ENCODE data around the gene SCN2B. TPM values are rescaled to one million over a fixed set of nuclear protein-coding genes. Genes with fewer than 3 reads are reported as not detected.

SCN2B gene
- total and polyA plus RNA-seq, 2 donors, result 0.79 to 2.7 TPM

DNA sequence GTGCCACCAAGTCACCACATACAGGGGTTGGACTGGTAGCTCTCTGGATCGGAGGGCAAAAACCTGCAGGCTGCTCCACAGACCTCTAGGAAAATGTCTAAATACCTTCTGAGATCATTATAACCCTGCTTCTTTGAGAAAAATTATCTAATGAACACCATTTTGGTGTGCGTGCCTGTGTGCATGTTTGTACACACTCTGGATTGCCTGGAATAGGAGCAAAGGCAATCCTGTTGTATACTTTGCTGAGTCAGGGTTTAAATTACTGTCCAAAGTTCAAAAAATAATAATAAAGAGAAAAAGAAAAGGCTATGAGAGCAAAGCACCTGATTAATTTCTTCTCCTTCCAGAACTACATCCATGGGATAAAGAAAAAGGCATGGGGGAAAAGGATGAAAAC is 37.3 kb upstream of the SCN2B start:
- WGBS, result 86% methylated on average over 2 of the region's 2 CpGs
- DNase-seq (ENCODE audit: extremely low spot score), result no peak
- H3K4me3 ChIP-seq (ENCODE audit: low read depth, low read length), result no peak overlapping the region
- H3K27ac ChIP-seq (ENCODE audit: low read depth), result no peak overlapping the region
- H3K36me3 ChIP-seq (ENCODE audit: insufficient read depth), result no peaks in the 10 kb centered on the region
- H3K4me1 ChIP-seq (ENCODE audit: insufficient read depth), result no peaks in the 10 kb centered on the region

DNA sequence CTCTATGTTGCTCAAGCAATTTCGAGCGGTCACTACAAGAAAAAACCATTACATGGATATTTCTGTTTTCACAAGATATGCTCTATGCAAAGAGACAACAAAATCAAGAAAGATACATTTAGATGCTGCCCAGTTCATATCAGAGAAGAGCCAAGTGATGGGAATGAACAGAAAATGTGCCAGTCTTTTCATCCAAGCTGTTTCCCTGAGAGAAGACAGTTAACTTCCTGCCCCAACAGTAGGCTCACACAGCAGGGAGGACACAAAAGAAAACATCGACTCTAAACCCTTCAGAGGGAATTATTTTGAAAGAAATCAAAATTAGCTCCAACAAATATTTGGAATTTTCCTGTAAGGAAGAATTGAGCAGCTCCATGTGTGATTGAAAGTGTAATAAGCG is 36.8 kb upstream of the SCN2B start:
- Histone ChIP-seq H3K27ac (ENCODE audit: low read depth) (no peak overlapping the region), H3K36me3 (ENCODE audit: insufficient read depth) (no peaks in the 10 kb centered on the region), H3K4me3 (ENCODE audit: low read depth, low read length) (no peak overlapping the region), H3K4me1 (ENCODE audit: insufficient read depth) (no peaks in the 10 kb centered on the region)
- no peak for DNase-seq (ENCODE audit: extremely low spot score)
- 75% methylated on average over 4 of the region's 4 CpGs for WGBS

DNA sequence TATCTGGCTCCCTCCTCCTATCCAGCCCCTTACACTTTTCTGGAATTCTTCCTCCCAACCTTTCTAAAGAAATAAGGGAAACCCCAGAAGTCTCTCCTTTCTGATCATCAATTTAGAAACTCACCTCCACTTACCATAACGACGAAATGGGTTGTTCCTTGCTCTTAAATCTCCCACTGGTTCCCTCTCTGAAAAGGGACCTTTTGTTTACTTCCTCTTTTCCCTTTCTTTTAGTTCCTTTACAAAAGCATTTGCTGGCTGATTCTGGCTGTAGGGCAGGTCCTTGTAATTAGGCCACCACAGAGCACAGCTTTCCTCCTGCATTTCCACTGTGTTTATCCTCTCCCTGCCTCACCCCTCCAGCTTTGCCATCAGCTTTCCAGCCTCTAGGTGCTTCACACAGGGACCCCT is 36.3 kb upstream of the SCN2B start:
- Histone ChIP-seq H3K36me3 (ENCODE audit: insufficient read depth) (no peaks in the 10 kb centered on the region), H3K4me1 (ENCODE audit: insufficient read depth) (no peaks in the 10 kb centered on the region), H3K27ac (ENCODE audit: low read depth) (no peak overlapping the region), H3K4me3 (ENCODE audit: low read depth, low read length) (no peak overlapping the region)
- 79% methylated on average over 2 of the region's 2 CpGs for WGBS
- DNase-seq (ENCODE audit: extremely low spot score), result no peak

DNA sequence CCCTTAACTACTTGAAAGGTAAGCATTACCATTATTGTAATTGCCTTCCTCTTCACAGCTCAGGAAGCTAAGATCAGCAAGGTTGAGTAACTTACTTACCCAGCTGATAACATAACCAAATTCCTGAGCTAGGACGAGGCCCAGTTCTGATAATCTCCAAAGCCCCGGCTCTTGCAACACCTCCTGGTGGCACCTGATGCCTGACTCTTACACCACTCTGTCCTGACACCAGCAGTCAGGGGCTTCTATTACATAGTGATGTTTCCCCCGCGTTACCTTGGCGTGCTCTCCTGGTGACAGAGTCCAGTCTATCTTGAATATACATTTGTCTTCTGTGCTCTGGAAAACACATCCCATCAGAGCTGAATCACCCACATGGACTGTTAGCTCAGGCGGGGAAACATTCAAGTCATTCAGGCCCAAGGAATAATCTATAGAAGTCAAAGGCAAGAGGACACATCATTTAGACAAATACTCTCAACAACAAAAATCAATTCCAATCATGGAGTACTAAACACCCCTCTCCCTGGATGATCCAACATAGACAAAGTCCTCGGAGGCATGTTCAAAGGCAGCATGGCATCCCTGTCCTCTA is 35.8 kb upstream of the SCN2B start:
- no peak for DNase-seq (ENCODE audit: extremely low spot score)
- WGBS, result 75% methylated on average over 7 of the region's 7 CpGs
- no peaks in the 10 kb centered on the region for H3K4me1 ChIP-seq (ENCODE audit: insufficient read depth)
- H3K27ac ChIP-seq (ENCODE audit: low read depth), result no peak overlapping the region
- H3K4me3 ChIP-seq (ENCODE audit: low read depth, low read length), result no peak overlapping the region
- no peaks in the 10 kb centered on the region for H3K36me3 ChIP-seq (ENCODE audit: insufficient read depth)

DNA sequence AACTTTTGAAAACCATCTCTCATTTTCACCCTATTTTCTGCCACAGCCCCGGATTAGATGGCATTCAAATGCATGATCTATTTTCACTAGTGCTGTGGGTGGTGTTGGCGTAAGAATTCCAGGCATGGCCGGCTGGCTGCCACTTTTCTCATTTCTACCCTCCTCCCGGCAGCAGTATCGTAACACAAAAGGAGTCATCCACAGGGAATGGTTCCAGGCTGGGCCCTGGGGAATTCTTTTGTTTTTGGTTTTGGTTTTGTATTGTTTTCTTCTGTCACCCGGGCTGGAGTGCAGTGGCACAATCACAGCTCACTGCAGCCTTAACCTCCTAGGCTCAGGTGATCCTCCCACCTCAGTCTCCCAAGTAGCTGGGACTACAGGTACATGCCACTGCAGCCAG is 34.6 kb upstream of the SCN2B start:
- WGBS, result 40% methylated on average over 6 of the region's 6 CpGs
- no peak for DNase-seq (ENCODE audit: extremely low spot score)
- no peak overlapping the region for H3K27ac ChIP-seq (ENCODE audit: low read depth)
- no peaks in the 10 kb centered on the region for H3K4me1 ChIP-seq (ENCODE audit: insufficient read depth)
- no peak overlapping the region for H3K4me3 ChIP-seq (ENCODE audit: low read depth, low read length)
- H3K36me3 ChIP-seq (ENCODE audit: insufficient read depth), result no peaks in the 10 kb centered on the region

DNA sequence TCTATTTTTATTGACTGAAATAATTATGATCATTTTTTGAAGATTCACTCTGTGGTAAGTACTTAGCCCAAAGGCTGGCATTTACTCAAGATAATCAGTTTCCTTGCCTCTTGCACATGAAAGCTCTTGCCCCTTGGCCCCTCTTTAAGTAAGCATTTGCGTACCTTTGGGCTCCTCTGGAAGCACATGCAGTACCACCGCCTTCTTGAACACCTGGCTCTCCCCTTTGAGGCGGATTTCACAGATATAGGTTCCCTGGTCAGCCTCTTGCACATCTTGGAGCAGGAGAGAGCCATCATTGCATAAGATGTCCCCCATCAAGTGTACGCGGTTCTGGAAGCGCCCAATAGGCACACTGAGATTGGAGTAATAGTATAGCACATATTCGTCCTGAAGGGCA is 33.9 kb upstream of the SCN2B start:
- H3K4me1 ChIP-seq (ENCODE audit: insufficient read depth), result no peaks in the 10 kb centered on the region
- DNase-seq (ENCODE audit: extremely low spot score), result no peak
- 91% methylated on average over 7 of the region's 7 CpGs for WGBS
- H3K27ac ChIP-seq (ENCODE audit: low read depth), result no peak overlapping the region
- no peak overlapping the region for H3K4me3 ChIP-seq (ENCODE audit: low read depth, low read length)
- no peaks in the 10 kb centered on the region for H3K36me3 ChIP-seq (ENCODE audit: insufficient read depth)

DNA sequence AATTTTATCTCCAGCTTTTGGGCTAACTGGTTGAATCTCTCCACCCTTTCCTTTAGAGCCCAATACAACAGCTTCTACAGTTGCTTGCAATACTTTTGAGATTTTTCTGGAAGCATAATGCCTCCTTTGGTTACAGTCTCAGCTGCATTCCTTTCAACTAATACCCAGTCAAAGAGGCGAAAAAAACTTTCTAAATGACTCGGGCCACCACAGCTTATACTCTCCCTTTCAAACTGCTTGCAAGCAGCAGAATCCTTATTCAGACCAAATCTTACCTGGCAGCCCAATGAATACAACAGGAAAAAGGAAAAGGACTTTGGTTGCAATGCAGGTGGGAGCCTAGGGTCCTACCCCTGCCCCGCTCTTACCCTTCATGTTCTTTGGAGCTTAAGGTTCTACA is 32.6 kb upstream of the SCN2B start:
- 79% methylated on average over 3 of the region's 3 CpGs for WGBS
- H3K27ac ChIP-seq (ENCODE audit: low read depth), result no peak overlapping the region
- H3K4me3 ChIP-seq (ENCODE audit: low read depth, low read length), result no peak overlapping the region
- DNase-seq (ENCODE audit: extremely low spot score), result no peak
- no peaks in the 10 kb centered on the region for H3K4me1 ChIP-seq (ENCODE audit: insufficient read depth)
- H3K36me3 ChIP-seq (ENCODE audit: insufficient read depth), result no peaks in the 10 kb centered on the region

DNA sequence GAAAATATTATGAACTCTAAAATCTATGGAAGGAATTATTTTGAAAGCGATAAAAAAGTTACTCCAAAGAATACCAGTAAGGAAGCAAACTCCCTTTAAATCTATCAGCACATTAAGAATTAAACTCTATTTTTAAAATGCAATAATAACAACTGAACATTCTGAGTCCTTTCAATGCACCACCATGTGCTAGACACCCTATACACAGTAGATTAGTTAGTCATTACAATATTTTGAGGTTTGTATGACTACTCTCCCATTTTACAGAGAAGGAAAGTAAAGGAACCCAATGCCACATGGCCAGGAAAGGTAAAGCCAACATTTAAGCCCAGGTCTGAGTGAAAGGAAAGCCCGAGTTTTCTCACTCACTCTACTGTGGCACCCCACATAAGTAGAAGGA is 30.6 kb upstream of the SCN2B start:
- DNase-seq (ENCODE audit: extremely low spot score), result no peak
- WGBS, result 93% methylated on average over 2 of the region's 2 CpGs

DNA sequence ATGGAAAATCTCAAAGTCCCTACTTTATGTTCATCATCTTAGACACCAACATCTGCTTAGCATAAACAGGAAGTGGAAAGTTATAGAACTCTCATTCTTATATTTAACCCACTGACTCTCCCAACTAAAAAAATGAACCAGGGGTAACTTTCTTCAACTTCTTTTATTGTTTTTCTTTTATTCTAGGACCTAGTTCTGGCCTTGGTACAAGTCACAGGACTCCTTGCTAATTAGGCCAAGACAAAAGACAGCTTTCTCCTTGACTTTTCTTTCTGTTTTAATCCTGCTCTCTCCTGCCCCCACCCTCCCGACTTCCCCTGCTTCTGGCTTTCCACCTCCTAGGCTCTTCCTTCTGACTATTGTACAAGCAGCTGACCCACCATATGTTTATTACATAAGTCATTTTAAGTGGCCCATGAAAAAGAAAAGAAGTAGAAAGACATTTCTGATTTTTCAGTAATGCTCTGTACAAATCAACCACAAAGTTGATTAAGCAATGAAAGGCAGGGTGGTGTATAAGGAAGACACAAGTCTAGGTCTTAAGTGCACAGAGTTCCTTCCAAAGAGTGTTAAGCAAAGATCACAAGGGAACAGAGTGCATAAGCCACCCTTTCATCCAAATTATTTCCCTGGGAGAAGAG is 30.1 kb upstream of the SCN2B start:
- H3K36me3 ChIP-seq (ENCODE audit: insufficient read depth), result no peaks in the 10 kb centered on the region
- H3K4me3 ChIP-seq (ENCODE audit: low read depth, low read length), result no peak overlapping the region
- no peak overlapping the region for H3K27ac ChIP-seq (ENCODE audit: low read depth)
- no peak for DNase-seq (ENCODE audit: extremely low spot score)
- H3K4me1 ChIP-seq (ENCODE audit: insufficient read depth), result no peaks in the 10 kb centered on the region
- WGBS, result 25% methylated on average over 1 of the region's 1 CpG

More for the DNA sequence above, 30.6 kb upstream of the SCN2B start:
- H3K4me3 ChIP-seq (ENCODE audit: low read depth, low read length), result no peak overlapping the region
- H3K36me3 ChIP-seq (ENCODE audit: insufficient read depth), result no peaks in the 10 kb centered on the region
- H3K4me1 ChIP-seq (ENCODE audit: insufficient read depth), result no peaks in the 10 kb centered on the region
- H3K27ac ChIP-seq (ENCODE audit: low read depth), result no peak overlapping the region

DNA sequence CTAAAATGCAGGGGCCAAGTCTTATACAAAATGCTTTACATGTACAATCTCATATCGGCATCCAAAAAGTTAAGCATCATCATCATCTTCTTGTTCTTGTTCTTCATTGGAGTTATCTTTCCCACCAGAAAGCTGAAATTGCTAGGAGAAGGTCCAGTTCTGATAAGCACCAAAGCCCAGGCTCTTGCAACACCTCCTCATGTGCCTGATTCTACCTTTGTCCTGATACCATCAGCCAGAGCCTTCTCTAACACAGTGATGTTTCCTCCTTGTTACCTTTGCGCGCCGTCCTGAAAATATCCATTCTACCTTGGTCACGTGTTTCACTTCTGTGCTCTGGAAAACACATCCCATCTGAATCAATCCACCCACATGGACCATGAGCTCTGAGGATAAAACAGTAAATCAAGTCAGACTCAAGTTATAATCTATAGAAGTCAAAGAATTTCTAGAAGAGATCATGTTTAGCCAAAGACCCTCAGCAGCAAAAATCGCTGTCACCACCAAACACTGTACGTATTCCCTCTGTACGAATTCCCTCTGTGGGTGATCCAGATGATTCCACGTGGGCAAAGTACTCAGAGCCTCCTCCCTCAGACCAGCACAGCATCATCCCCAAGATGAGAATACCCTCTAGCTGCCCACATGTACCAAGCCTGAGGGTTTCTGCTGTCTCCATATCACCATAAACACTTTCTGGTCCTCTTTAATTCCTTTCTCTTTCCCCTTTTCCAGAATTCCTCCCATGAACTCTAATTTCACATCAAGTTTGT is 29.4 kb upstream of the SCN2B start:
- H3K36me3 ChIP-seq (ENCODE audit: insufficient read depth), result no peaks in the 10 kb centered on the region
- no peaks in the 10 kb centered on the region for H3K4me1 ChIP-seq (ENCODE audit: insufficient read depth)
- no peak overlapping the region for H3K4me3 ChIP-seq (ENCODE audit: low read depth, low read length)
- no peak overlapping the region for H3K27ac ChIP-seq (ENCODE audit: low read depth)
- 81% methylated on average over 9 of the region's 9 CpGs for WGBS
- DNase-seq (ENCODE audit: extremely low spot score), result no peak

DNA sequence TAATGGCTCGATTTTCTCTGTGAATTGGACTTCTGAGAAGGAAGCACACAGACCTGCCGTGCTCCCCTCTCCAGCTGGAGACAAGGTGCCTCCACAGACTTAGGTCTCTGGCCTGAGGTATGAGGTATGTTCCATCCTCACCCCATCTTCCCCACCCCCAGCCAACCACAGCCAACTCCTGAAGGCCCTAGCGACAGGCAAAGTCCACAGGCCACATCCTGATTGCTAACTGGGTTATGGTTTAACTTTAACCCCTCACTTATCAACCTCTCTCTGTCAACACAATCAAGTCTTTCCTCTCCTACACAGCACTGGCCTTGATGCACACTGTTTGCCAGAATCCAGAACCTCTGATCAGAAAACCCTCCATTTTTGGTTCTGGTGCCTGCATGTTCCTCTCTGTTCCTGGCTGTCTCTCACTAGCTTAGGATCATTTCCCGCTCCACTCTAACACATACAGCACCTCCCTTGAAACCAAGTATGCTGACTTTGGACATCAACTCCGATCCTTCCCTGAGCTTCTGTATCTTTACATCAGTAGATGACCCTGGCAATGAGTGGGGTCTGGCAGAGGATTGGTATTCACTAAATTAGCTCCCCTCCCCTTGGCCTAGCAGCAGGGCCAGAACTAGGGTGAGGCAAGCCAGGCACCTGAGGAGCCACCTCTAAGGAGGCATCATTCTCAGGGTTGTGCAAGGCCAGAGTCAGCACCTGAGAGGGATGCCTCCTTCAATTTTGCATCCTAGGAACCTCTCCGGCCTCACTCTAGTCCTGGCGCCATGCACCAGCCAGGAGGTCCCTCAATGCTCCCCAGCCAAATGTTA is 26.4 kb upstream of the SCN2B start:
- Histone ChIP-seq H3K4me1 (ENCODE audit: insufficient read depth) (no peaks in the 10 kb centered on the region), H3K27ac (ENCODE audit: low read depth) (no peak overlapping the region), H3K4me3 (ENCODE audit: low read depth, low read length) (no peak overlapping the region), H3K36me3 (ENCODE audit: insufficient read depth) (no peaks in the 10 kb centered on the region)
- no peak for DNase-seq (ENCODE audit: extremely low spot score)
- WGBS, result 79% methylated on average over 7 of the region's 7 CpGs

DNA sequence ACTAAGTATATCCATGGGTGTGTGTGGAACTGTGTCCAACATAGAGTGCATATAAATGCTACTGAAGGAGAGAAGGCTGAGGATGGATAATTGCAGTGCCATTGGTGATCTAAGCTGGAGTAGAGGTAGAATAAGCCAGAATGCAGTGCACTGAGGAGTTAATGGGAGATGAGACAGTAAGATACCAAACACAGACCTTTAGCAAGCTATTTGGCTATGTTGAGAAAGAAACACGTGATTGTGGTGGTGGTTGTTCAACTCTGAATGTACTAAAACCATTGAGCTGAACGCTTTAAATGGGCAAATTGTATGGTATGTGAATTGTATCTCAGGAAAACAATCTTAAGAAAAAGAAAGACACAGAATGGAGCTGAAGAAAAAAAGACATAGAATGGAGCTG is 25.5 kb upstream of the SCN2B start:
- Histone ChIP-seq H3K36me3 (ENCODE audit: insufficient read depth) (no peaks in the 10 kb centered on the region), H3K27ac (ENCODE audit: low read depth) (no peak overlapping the region), H3K4me3 (ENCODE audit: low read depth, low read length) (no peak overlapping the region), H3K4me1 (ENCODE audit: insufficient read depth) (no peaks in the 10 kb centered on the region)
- DNase-seq (ENCODE audit: extremely low spot score), result no peak
- WGBS, result 85% methylated on average over 2 of the region's 2 CpGs

DNA sequence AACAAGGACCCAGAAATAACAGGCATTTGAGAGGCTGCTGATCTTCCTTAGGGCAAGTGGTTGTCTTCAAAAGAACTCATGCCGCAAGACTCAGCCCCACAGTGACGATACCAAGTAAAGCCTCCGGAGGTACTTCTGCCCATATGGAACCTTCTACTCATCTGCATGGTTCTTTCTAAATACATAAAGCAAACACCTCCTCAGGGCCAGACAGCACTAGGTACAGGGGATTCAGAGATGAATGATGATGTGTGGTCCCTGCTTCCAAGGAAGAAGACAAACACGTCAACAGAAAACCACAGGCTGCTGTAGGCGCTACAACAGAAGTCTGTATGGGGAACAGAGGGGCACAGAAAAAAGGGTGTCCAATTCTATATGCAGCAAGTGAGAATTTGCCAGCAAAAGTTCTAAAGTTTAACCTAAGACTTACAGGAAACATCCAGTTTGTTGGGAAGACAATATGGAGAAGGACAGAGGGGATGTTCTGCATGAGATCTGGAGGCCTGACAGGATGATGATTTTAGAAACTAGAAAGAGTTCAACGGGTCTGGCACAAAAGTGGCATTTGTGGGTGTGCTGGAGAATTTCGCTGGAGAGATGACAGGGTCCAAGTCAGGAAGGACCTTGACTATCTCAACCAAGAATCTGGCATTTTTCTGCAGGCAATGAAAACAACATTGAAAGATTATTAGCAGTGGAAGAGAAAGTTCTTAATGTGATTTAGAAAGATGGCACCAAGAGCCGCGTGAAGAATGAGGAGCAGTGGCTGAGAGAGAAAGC is 24.7 kb upstream of the SCN2B start:
- no peak overlapping the region for H3K4me3 ChIP-seq (ENCODE audit: low read depth, low read length)
- H3K27ac ChIP-seq (ENCODE audit: low read depth), result no peak overlapping the region
- no peaks in the 10 kb centered on the region for H3K4me1 ChIP-seq (ENCODE audit: insufficient read depth)
- WGBS, result 84% methylated on average over 9 of the region's 9 CpGs
- DNase-seq (ENCODE audit: extremely low spot score), result no peak
- H3K36me3 ChIP-seq (ENCODE audit: insufficient read depth), result no peaks in the 10 kb centered on the region
